H1 (cell line): ENCODE data around the gene C19orf44. TPM values are rescaled to one million over a fixed set of nuclear protein-coding genes. Genes with fewer than 3 reads are reported as not detected.

Experiments
- CTCF ChIA-PET: fragments of 300-600 bp; sonication (Branson Sonifier 250); formaldehyde crosslinking; loops from one replicate; lab custom pipeline; 2021; ENCODE audit not compliant: partially characterized antibody; lab: Charles Lee
- POLR2A ChIA-PET: fragments of 300-600 bp; sonication (Branson Sonifier 250); formaldehyde crosslinking; loops from one replicate; lab custom pipeline; 2021; ENCODE audit warnings: inconsistent platforms; ENCODE audit not compliant: partially characterized antibody; lab: Charles Lee
- DNase-seq, 2 experiments: peaks; one replicate each; pipeline versions ENCODE4 v3.0.0 to v3.0.0-alpha.2; 2010 to 2022; ENCODE audit warnings: low spot score in 2 of 2, low read depth in 1 of 2, mixed read lengths in 1 of 2
- FAIRE-seq: peaks from 2 replicates; lab custom pipeline; 2011; peaks lifted over from hg19 to GRCh38; lab: Jason Lieb, UNC
- H2AFZ ChIP-seq: 2 replicates; pipeline ENCODE4 v1.8.1; 2012; ENCODE audit warnings: low read length, inconsistent platforms
- H2AK5ac ChIP-seq: 2 replicates; pipeline ENCODE4 v1.6.1; 2013; ENCODE audit warnings: low read depth, low read length
- H2BK120ac ChIP-seq: replicated peaks from 2 replicates; pipeline ENCODE3; 2013; ENCODE audit warnings: low read depth, low read length, inconsistent platforms
- H2BK12ac ChIP-seq: 2 replicates; pipeline ENCODE4 v1.6.1; 2013; ENCODE audit warnings: low read depth, low read length
- H2BK15ac ChIP-seq: 2 replicates; pipeline ENCODE4 v1.6.1; 2013; ENCODE audit warnings: low read length
- H2BK20ac ChIP-seq: 2 replicates; pipeline ENCODE4 v1.6.1; 2013; ENCODE audit warnings: low read length
- H2BK5ac ChIP-seq: 2 replicates; pipeline ENCODE4 v1.6.1; 2013; ENCODE audit warnings: low read depth, low read length
- H3K14ac ChIP-seq: 2 replicates; pipeline ENCODE4 v1.6.1; 2013; ENCODE audit warnings: inconsistent platforms; ENCODE audit not compliant: insufficient read length
- H3K18ac ChIP-seq: 2 replicates; pipeline ENCODE4 v1.6.1; 2013; ENCODE audit warnings: low read length; ENCODE audit errors: extremely low read depth
- H3K23ac ChIP-seq: 2 replicates; pipeline ENCODE4 v1.6.1; 2013; ENCODE audit warnings: inconsistent platforms; ENCODE audit not compliant: insufficient read length
- H3K23me2 ChIP-seq: 2 replicates; pipeline ENCODE4 v1.6.1; 2013; ENCODE audit warnings: low read depth, low read length
- H3K27ac ChIP-seq: 2 replicates; pipeline ENCODE4 v1.6.1; 2011; ENCODE audit warnings: low read depth, low read length, inconsistent platforms
- H3K27me3 ChIP-seq, 4 experiments: replicated peaks in 1 of 4; 1 replicate in 1 of 4; 2 replicates in 3 of 4; pipeline versions ENCODE4 v1.6.1 to v1.8.1; 2011 to 2013; ENCODE audit warnings: low read length in 3 of 4, mild to moderate bottlenecking in 3 of 4, inconsistent platforms in 2 of 4, mixed read lengths in 2 of 4, moderate library complexity in 1 of 4; ENCODE audit not compliant: control insufficient read depth in 3 of 4, insufficient read depth in 3 of 4; ENCODE audit errors: extremely low read depth in 1 of 4
- H3K36me3 ChIP-seq, 4 experiments: 2 replicates each; pipeline versions ENCODE4 v1.6.1 to v1.8.1; 2011 to 2013; ENCODE audit warnings: mild to moderate bottlenecking in 4 of 4, low read length in 3 of 4, moderate library complexity in 2 of 4, control low read depth in 1 of 4, inconsistent platforms in 1 of 4; ENCODE audit not compliant: insufficient read depth in 4 of 4, control insufficient read depth in 2 of 4
- H3K4ac ChIP-seq: replicated peaks from 2 replicates; pipeline ENCODE3; 2013; ENCODE audit warnings: low read length, low read depth, mixed read lengths, inconsistent platforms; ENCODE audit not compliant: insufficient read length
- H3K4me1 ChIP-seq, 4 experiments: replicated peaks in 1 of 4; 1 replicate in 1 of 4; 2 replicates in 3 of 4; pipeline versions ENCODE4 v1.6.1 to v1.8.1; 2011 to 2013; ENCODE audit warnings: low read length in 3 of 4, inconsistent platforms in 2 of 4, mixed read lengths in 1 of 4; ENCODE audit not compliant: insufficient read depth in 4 of 4, control insufficient read depth in 3 of 4
- H3K4me2 ChIP-seq, 2 experiments: 2 replicates each; pipeline versions ENCODE4 v1.6.1 to v1.8.1; 2011 to 2013; ENCODE audit warnings: low read depth in 2 of 2, low read length in 2 of 2, control low read depth in 1 of 2, inconsistent platforms in 1 of 2, mild to moderate bottlenecking in 1 of 2; ENCODE audit not compliant: insufficient read depth in 1 of 2
- H3K4me3 ChIP-seq, 4 experiments: fragments of 200-600, 300-600 bp in 1 of 4; sonication (generic), shearing (Covaris generic), sonication (Bioruptor Twin) in 1 of 4; 2 replicates each; pipeline versions ENCODE4 v1.5.1 to v1.8.1; 2011 to 2016; ENCODE audit warnings: low read length in 4 of 4, low read depth in 3 of 4, control low read depth in 2 of 4, inconsistent platforms in 2 of 4, mild to moderate bottlenecking in 2 of 4, mixed read lengths in 1 of 4, moderate library complexity in 1 of 4; ENCODE audit not compliant: insufficient read depth in 2 of 4; ENCODE audit errors: extremely low read depth in 1 of 4
- H3K56ac ChIP-seq: replicated peaks from 2 replicates; pipeline ENCODE3; 2013; ENCODE audit warnings: low read depth, mild to moderate bottlenecking, mixed read lengths, low read length, inconsistent platforms; ENCODE audit not compliant: insufficient read length
- H3K79me1 ChIP-seq: 2 replicates; pipeline ENCODE4 v1.6.1; 2013; ENCODE audit warnings: low read depth, low read length, control low read depth
- H3K79me2 ChIP-seq, 2 experiments: 2 replicates each; pipeline versions ENCODE4 v1.6.1 to v1.8.1; 2012 to 2013; ENCODE audit warnings: low read length in 2 of 2, mild to moderate bottlenecking in 2 of 2, inconsistent platforms in 1 of 2; ENCODE audit not compliant: insufficient read depth in 2 of 2, control insufficient read depth in 1 of 2
- H3K9ac ChIP-seq, 4 experiments: replicated peaks in 1 of 4; 1 replicate in 1 of 4; 2 replicates in 3 of 4; pipeline versions ENCODE4 v1.6.1 to v1.8.1; 2011 to 2013; ENCODE audit warnings: low read depth in 3 of 4, low read length in 3 of 4, control low read depth in 2 of 4, mild to moderate bottlenecking in 2 of 4, moderate library complexity in 2 of 4, inconsistent platforms in 1 of 4; ENCODE audit errors: extremely low read depth in 1 of 4
- H3K9me3 ChIP-seq, 2 experiments: 2 replicates each; pipeline versions ENCODE4 v1.6.1 to v1.8.1; 2012 to 2013; ENCODE audit warnings: mild to moderate bottlenecking in 2 of 2, moderate library complexity in 2 of 2, control low read depth in 1 of 2, inconsistent platforms in 1 of 2, low read depth in 1 of 2, low read length in 1 of 2, mixed read lengths in 1 of 2; ENCODE audit not compliant: insufficient read depth in 2 of 2
- H4K20me1 ChIP-seq, 2 experiments: replicated peaks in 1 of 2; 2 replicates each; pipeline versions ENCODE3 to v1.8.1; 2011 to 2013; ENCODE audit warnings: inconsistent platforms in 2 of 2, low read length in 2 of 2, mild to moderate bottlenecking in 1 of 2; ENCODE audit not compliant: insufficient read depth in 2 of 2, control insufficient read depth in 1 of 2
- H4K5ac ChIP-seq: 2 replicates; pipeline ENCODE4 v1.6.1; 2013; ENCODE audit warnings: low read length, low read depth, mixed read lengths, inconsistent platforms; ENCODE audit not compliant: insufficient read length
- H4K8ac ChIP-seq: 2 replicates; pipeline ENCODE4 v1.8.0; 2013; ENCODE audit warnings: mild to moderate bottlenecking, moderate library complexity, low read length, inconsistent platforms; ENCODE audit not compliant: insufficient read depth; ENCODE audit errors: extremely low read depth
- H4K91ac ChIP-seq: replicated peaks from 2 replicates; pipeline ENCODE3; 2013; ENCODE audit warnings: low read length, mixed read lengths, inconsistent platforms; ENCODE audit not compliant: insufficient read length
- CREB1 ChIP-seq: IDR thresholded peaks from 2 replicates; pipeline ENCODE4 v1.6.1; 2012; ENCODE audit warnings: inconsistent platforms
- EGR1 ChIP-seq: IDR thresholded peaks from 2 replicates; pipeline ENCODE4 v1.6.1; 2011; ENCODE audit warnings: low read depth, low read length, borderline replicate concordance
- EZH2 ChIP-seq: fragments of 200-600 bp; sonication (generic); IDR thresholded peaks from 2 replicates; pipeline ENCODE4 v1.7.1; 2012; ENCODE audit warnings: low read depth, mild to moderate bottlenecking, moderate library complexity, low read length, inconsistent platforms; ENCODE audit not compliant: severe bottlenecking
- HDAC2 ChIP-seq, 2 experiments: fragments of 300-600 bp in 1 of 2; sonication (generic) in 1 of 2; IDR thresholded peaks; 2 replicates each; pipeline ENCODE4 v1.6.1; 2011 to 2012; ENCODE audit warnings: low read depth in 2 of 2, low read length in 2 of 2, mild to moderate bottlenecking in 2 of 2, moderate library complexity in 2 of 2, borderline replicate concordance in 1 of 2, inconsistent platforms in 1 of 2
- JUN ChIP-seq: IDR thresholded peaks from 2 replicates; pipeline ENCODE4 v1.6.1; 2011; ENCODE audit warnings: low read depth, mild to moderate bottlenecking, improper control_type of control experiment, low read length
- JUND ChIP-seq: IDR thresholded peaks from 2 replicates; pipeline ENCODE4 v1.6.1; 2011; ENCODE audit warnings: mild to moderate bottlenecking, improper control_type of control experiment, low read length
- POLR2A ChIP-seq, 2 experiments: IDR thresholded peaks; 1 replicate in 1 of 2; 2 replicates in 1 of 2; pipeline ENCODE4 v1.6.1; 2011; ENCODE audit warnings: low read depth in 2 of 2, low read length in 2 of 2, mild to moderate bottlenecking in 2 of 2; ENCODE audit errors: control extremely low read depth in 1 of 2
- SIRT6 ChIP-seq: IDR thresholded peaks from one replicate; pipeline ENCODE4 v1.7.1; 2012; ENCODE audit warnings: low read length, inconsistent platforms
- SP1 ChIP-seq: IDR thresholded peaks from 2 replicates; pipeline ENCODE4 v1.6.1; 2011; ENCODE audit warnings: low read depth, low read length
- WGBS, 2 experiments: shearing (Covaris generic) in 1 of 2; methylation state at CpG; one replicate each; pipeline versions ENCODE4 v1.1.6 to v1.1.7; 2013 to 2015; ENCODE audit warnings: low lambda C conversion rate in 2 of 2, mixed read lengths in 2 of 2, inconsistent platforms in 1 of 2, low coverage in 1 of 2, missing lambda C conversion rate in 1 of 2; ENCODE audit not compliant: insufficient replicate concordance in 2 of 2, insufficient coverage in 1 of 2, insufficient read length in 1 of 2; ENCODE audit errors: extremely low coverage in 1 of 2, missing lambda C conversion rate in 1 of 2; 5-methylcytosine and 5-hydroxymethylcytosine counted together
- polyA plus RNA-seq, 7 experiments: library from polyadenylated mRNA; depleted of rRNA in 3 of 7; stranded (reverse) in 5 of 7; unstranded in 2 of 7; fragments of >200 nt in 5 of 7; fragments of 200-250 nt in 2 of 7; gene quantifications; 1 replicate in 5 of 7; 2 replicates in 1 of 7; 4 replicates in 1 of 7; pipeline versions ENCODE4 v1.2.1 to v1.2.3, GENCODE V29; 2011 to 2013; ENCODE audit warnings: missing spikeins in 2 of 7, mixed read lengths in 2 of 7
- total RNA-seq: library from RNA; stranded (reverse); fragmentation: NEBNext Ultra II Directional; extraction: Animal tissue kit (Norgen Biotek cat#: 25700); gene quantifications from 2 replicates; pipeline ENCODE4 v1.2.1, GENCODE V29; 2021
- TF ChIP-seq, protein P1 (sequence below): IDR thresholded peaks from 2 replicates; pipeline ENCODE4 v1.6.1; 2011; ENCODE audit warnings: low read length, improper control_type of control experiment
- TF ChIP-seq, protein P2 (sequence below): IDR thresholded peaks from 2 replicates; pipeline ENCODE4 v1.6.1; 2012; ENCODE audit warnings: low read length, inconsistent platforms

The C19orf44 gene
- total and polyA plus RNA-seq, 2 of the 8 experiments (the other 6 are each of a cell fraction or from before 2014, with no cell fraction given), result 2.1 to 4.5 TPM

DNA sequence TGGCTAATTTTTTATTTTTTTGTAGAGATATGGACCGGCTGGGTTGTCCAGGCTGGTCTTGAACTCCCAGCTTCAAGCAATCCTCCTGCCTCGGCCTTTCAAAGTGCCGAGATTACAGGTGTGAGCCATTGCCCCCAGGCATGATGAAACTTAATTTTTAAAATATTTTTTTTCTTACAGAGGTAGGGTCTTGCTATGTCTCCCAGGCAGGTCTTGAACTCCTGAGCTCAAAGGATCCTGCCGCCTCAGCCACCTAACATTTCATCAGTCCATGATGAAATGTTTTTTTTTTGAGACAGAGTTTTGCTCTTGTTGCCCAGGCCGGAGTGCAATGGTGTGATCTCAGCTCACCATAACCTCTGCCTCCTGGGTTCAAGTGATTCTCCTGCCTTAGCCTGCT is 12.4 kb downstream of the C19orf44 start:
- Histone ChIP-seq H2AK5ac (no peak overlapping the region), H3K23ac (no peak overlapping the region), H2BK120ac (no peak overlapping the region), H4K91ac (no peak overlapping the region), H3K56ac (no peak overlapping the region), H3K14ac (no peak overlapping the region), H3K36me3 (peaks cover 0 to 3% (median 2%) of the 10 kb centered on the region in 4 experiments; a peak in 5 of 8 replicates), H4K20me1 (no peaks in the 10 kb centered on the region), H3K27me3 (no peaks in the 10 kb centered on the region), H4K5ac (no peak overlapping the region), H3K4ac (no peak overlapping the region), H3K23me2 (no peaks in the 10 kb centered on the region), H3K79me1 (no peaks in the 10 kb centered on the region), H3K18ac (no peak overlapping the region), H3K9me3 (no peaks in the 10 kb centered on the region), H3K4me2 (no peak overlapping the region), H2BK20ac (no peak overlapping the region), H2AFZ (no peak overlapping the region), H3K27ac (no peak overlapping the region), H3K4me3 (no peak overlapping the region), H4K8ac (no peak overlapping the region), H2BK5ac (no peak overlapping the region), H3K79me2 (no peaks in the 10 kb centered on the region), H3K9ac (no peak overlapping the region), H3K4me1 (no peaks in the 10 kb centered on the region), H2BK12ac (no peak overlapping the region), H2BK15ac (no peak overlapping the region)
- CTCF ChIA-PET, result interaction anchor here (1.5 to 2.9 kb wide), 2 partner anchors 19 to 67 kb away, joined by 3 to 11 read pairs; no protein-coding TSS in a partner anchor
- TF ChIP-seq SP1 (no peak), JUND (no peak), EGR1 (no peak), HDAC2 (IDR thresholded peaks at IDR 0.05; ENCODE audit: borderline replicate concordance in 1 of 2, low read depth in 2 of 2, low read length in 2 of 2) (no peak), EZH2 (no peak), SIRT6 (no peak), POLR2A (IDR thresholded peaks at IDR 0.05; ENCODE audit: control extremely low read depth in 1 of 2, low read depth in 2 of 2, low read length in 2 of 2) (no peak), CREB1 (no peak), JUN (no peak)
- TF ChIP-seq, protein P1, sequence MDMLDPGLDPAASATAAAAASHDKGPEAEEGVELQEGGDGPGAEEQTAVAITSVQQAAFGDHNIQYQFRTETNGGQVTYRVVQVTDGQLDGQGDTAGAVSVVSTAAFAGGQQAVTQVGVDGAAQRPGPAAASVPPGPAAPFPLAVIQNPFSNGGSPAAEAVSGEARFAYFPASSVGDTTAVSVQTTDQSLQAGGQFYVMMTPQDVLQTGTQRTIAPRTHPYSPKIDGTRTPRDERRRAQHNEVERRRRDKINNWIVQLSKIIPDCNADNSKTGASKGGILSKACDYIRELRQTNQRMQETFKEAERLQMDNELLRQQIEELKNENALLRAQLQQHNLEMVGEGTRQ, result no peak
- TF ChIP-seq, protein P2, sequence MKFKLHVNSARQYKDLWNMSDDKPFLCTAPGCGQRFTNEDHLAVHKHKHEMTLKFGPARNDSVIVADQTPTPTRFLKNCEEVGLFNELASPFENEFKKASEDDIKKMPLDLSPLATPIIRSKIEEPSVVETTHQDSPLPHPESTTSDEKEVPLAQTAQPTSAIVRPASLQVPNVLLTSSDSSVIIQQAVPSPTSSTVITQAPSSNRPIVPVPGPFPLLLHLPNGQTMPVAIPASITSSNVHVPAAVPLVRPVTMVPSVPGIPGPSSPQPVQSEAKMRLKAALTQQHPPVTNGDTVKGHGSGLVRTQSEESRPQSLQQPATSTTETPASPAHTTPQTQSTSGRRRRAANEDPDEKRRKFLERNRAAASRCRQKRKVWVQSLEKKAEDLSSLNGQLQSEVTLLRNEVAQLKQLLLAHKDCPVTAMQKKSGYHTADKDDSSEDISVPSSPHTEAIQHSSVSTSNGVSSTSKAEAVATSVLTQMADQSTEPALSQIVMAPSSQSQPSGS, result no peak
- no peak for FAIRE-seq
- POLR2A ChIA-PET, result no interaction called here
- 93% methylated on average over 5 of the region's 5 CpGs; no CpG with 5 or more reads in 1 of the 2 experiments for WGBS, 2 experiments
- DNase-seq, result no peak
